Esophagus muscularis mucosa (tissue), 4 donors: ENCODE measurements around the gene VILL.

Experiments
- CTCF ChIP-seq, 3 experiments: fragments of 200-600 bp in 2 of 3; fragments of 450-650 bp in 1 of 3; sonication (generic) in 2 of 3; IDR thresholded peaks; one replicate each; pipeline ENCODE4 v1.5.1; 2017 to 2019; ENCODE audit warnings: antibody characterized with exemption in 3 of 3, mild to moderate bottlenecking in 2 of 3, moderate library complexity in 1 of 3
- EP300 ChIP-seq: sonication (generic); formaldehyde crosslinking; IDR thresholded peaks from one replicate; pipeline ENCODE4 v1.6.1; 2017; ENCODE audit warnings: antibody characterized with exemption
- POLR2A ChIP-seq: fragments of 450-650 bp; IDR thresholded peaks from one replicate; pipeline ENCODE4 v1.6.1; 2017; ENCODE audit warnings: antibody characterized with exemption, moderate library complexity, mild to moderate bottlenecking, low read depth

GRCh38 chr3:37987315-37987697 is 3.3 kb upstream of the VILL start:
- TF ChIP-seq CTCF (IDR thresholded peaks at IDR 0.05) (no peak), POLR2A (no peak), EP300 (no peak)
